ENCODE measurements around the gene ENOX1.
"Not testable (repeated sequence)": the region's sequence is repeated elsewhere in the genome, so short reads cannot be mapped to it uniquely, and the experiment has no call there.

The ENOX1 gene

DNA sequence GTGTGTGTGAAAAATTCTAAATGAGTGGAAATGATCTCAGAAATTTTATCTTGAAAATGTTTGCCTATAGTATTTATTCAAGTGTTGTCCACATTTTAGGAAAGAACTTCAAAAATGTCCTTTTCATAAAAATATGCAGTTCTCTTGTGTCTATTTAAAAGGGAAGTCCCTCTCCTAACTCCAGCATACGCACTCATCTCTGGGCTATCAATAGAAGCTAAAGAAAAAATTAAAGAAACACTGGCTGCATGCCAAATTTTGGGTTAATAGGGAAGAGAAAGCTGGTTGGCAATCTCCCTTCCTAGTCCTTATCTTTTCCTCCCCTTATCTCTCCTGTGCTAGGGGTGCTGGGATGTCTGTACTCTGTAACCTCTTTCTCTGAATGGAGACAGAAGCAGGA, 313.3 kb downstream of the ENOX1 start:
- no peak for DNase-seq

DNA sequence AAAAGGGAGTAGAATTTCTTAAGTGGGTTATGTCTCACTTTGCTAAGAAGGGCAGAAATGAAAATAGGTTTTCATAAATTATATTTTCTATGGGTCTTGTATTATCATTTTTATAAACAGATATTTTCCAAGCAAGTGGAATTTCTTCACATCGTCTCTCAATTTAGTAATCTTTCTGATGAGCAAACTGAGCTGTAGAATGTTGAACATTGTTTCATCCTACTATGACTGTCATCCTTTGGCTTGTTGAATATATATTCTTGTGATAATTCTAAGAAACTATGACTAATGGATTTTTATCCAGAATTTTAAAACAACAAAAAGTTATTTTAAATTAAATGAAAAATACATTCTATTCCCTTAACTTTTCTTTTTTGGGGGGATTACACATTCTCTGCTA, 313.8 kb downstream of the ENOX1 start:
- DNase-seq = no peak

- DNase-seq = no peak
Measured at GRCh38 chr13:43472339-43472738, 314.4 kb downstream of the ENOX1 start.

DNA sequence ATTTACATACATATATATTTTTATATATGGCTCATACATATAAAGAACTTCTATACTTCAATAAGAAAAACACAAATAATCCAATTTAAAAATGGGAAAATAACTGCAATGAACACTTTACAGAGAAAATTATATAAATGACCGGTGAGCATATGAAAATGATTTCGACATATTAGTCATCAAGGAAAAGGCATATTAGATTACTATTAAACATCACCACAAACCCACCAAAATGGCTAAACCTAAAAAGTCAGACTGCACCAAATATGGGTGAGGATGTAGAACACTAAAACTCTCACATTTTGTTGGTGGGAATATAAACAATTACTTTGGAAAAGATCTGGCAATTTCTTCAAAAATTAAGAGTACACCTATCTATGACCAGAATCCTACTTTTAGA, 316.2 kb downstream of the ENOX1 start:
- no peak for DNase-seq

- DNase-seq = no peak
Measured at GRCh38 chr13:43469791-43470190, 317.0 kb downstream of the ENOX1 start.

GRCh38 chr13:43464578-43465264, 322.1 kb downstream of the ENOX1 start:
- DNase-seq = no peak

- no peak for DNase-seq
Measured at GRCh38 chr13:43448605-43449336, 338.0 kb downstream of the ENOX1 start.

DNA sequence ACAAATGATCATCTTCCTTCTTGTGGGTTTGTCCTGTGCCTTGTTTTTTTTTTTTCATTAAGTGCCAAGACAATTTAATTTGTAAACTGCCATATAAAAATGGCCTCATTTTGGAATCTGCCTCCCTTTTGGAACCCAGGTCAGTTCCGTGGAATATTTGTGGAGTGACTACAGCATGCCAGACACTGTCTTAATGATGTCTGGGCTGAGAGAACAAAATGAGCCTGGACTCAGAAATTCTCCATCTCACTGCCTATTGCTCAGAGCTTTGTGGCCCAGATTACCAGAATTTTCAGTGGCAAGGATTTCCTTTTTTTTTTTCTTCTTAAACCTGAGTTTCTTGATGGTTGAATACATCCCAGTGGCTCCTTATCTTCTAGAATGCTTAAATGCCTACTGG, 340.6 kb downstream of the ENOX1 start:
- DNase-seq = no peak

DNA sequence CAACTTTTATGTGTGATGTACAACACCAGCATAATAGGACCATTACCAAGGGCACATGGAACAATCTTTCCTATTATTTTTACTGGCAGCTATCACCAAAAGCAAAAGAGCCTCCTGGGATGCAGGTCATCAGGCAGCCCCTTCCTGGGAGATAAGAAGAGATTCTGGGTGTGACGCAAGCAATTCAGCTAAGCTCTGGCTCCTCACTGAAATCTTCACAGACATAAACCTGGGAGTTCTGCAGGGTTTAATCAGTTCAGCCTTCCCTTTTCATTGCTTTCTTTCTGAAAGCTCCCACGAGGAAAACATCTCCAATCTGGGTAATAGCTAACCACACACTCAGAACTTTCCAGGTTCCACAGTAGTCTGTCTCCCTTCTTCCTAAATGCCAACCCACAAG, 341.1 kb downstream of the ENOX1 start:
- DNase-seq = no peak

- DNase-seq = no peak
Measured at GRCh38 chr13:43444081-43444480, 342.7 kb downstream of the ENOX1 start.

GRCh38 chr13:43441899-43442499, 344.8 kb downstream of the ENOX1 start:
- no peak for DNase-seq

GRCh38 chr13:43441464-43441863, 345.3 kb downstream of the ENOX1 start:
- no peak for DNase-seq

DNA sequence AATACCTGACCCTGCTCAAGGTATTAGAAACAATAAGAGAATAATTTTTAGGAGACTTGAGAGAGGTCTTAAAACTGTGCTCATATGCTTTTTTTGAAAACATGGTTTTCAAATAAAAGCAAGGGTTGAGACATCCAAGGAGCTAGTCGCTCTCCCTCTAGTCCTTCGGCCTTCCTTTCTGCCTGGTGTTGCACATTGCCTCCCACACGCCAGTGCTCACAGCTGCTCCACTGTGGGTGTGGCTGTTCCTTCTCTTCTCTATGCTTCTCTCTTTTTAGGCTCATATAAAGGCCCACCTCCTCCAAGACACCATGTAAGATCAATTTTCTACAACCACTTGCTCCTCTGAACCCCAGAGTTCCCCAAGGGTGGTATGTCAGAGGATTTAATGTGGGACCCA, 352.6 kb downstream of the ENOX1 start:
- no peak for DNase-seq

GRCh38 chr13:43433691-43434141, 353.1 kb downstream of the ENOX1 start:
- no peak for DNase-seq

- no peak for DNase-seq
Measured at GRCh38 chr13:43432958-43433357, 353.8 kb downstream of the ENOX1 start.

GRCh38 chr13:43431841-43432240, 354.9 kb downstream of the ENOX1 start:
- no peak for DNase-seq

DNA sequence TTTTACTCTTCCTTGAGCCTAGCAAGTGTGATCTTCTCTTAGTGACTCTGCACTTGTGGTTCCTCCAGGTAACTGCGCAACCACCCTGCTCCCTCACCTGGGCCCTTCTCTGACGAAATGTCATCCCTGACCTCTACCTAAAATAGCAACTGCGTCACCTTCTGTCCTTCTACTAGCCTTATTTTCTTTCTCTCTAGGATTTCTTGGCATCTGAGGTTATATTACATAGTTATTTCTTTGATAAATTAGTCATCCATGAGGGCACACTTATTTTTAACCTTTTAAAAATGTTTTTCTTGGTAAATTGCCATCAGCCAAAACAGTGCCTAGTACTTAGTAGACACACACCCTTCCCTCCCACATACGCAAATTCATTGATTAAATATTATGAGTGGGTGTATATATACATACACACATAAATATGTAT, 355.5 kb downstream of the ENOX1 start:
- DNase-seq = no peak

DNA sequence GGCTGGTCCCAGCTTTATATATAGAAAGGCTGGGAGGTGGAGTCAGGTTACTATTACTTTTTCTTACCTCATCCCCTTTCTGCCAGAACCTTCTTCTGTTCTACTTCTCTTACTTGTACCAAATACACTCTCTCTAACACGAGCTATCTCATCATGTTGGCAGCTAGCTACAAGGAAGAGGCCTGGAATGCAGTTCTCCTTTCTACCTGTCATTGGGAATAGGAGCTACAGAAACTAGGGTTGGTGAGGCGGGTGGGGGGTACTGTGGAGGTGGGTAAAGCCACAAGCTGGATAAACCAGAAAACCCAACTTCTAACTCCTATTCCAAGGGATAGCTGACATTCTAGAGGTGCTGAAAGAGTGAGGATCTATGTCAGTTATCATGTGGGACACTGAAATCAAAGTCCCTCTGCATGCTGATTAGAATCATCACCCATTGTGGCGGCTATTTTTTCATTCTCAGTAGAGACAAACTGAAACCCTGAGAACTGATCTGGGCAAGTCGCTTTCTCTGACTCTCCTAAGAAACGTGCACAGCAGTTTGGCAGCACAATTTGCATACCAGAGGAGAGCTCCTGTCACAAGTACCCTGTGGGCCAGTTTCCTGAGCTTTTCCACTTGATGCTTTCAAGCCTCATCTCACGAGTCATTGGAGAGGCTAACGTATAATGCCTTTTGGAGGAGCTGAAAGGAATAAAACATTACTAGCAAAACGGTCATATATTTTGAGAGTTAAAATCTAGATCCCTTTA, 358.1 kb downstream of the ENOX1 start:
- no peak for DNase-seq

GRCh38 chr13:43426355-43426754, 360.4 kb downstream of the ENOX1 start:
- DNase-seq = no peak

DNA sequence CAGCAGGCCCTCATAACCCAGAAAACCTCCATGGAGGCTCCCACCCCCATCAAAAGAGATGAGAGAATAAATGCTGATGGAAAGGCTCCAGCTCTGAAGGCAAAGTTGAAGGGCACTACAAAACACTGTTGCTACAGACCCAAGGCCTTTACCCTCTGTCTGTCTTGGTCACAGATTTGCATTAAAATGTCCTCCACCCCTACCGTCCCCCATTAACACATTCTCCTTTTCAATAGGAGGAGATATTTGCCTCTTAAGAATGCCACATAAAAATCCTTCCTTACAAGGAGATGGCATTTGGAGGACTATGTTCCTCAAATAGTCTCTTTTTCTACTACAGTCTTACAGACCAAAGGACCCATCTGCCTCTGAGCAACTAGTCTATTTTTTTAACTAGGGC, 361.5 kb downstream of the ENOX1 start:
- DNase-seq = no peak

- no peak for DNase-seq
Measured at GRCh38 chr13:43424412-43424811, 362.4 kb downstream of the ENOX1 start.

DNA sequence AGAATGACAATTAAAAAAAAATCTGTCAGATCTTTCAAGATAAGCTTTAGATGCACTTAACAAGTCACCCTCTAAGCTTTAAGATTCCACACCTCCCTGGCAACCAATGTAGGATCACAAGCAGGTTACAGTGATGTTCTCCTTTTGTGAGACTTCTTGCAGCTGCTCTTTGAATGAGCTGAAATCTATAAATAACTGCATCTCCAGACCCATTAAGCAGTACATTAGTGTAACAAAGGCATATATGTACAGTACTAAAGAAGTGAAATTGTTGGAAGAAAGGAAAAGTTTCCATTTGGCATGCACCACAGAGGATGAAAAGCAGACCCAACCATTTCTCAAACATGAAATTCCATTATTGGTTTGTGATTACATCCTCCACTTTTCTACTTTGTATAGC, 364.7 kb downstream of the ENOX1 start:
- DNase-seq = no peak

DNA sequence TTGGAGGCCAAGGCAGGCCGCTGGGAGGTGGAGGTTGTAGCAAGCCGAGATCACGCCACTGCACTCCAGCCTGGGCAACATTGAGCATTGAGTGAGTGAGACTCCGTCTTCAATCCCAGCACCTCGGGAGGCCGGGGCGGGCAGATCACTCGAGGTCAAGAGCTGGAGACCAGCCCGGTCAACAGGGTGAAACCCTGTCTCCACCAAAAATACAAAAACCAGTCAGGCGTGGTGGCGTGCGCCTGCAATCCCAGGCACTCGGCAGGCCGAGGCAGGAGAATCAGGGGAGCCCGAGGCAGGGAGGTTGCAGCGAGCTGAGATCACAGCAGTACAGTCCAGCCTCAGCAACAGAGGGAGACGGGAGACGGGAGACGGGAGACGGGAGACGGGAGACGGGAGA, 369.9 kb downstream of the ENOX1 start:
- not testable (repeated sequence) for DNase-seq
